ENCODE results near the gene TNFRSF18. TPM values are rescaled to one million over a fixed set of nuclear protein-coding genes. Genes with fewer than 3 reads are reported as not detected.

Gene TNFRSF18
- total and polyA plus RNA-seq, 10 of the 15 experiments (the other 5 are each of a cell fraction or from before 2014, with no cell fraction given), result 0.18 to 7.5 (median 1.5) TPM; not detected in 1

- in situ Hi-C loops (cut with MboI), result no loop called here
- WGBS (ENCODE audit: insufficient coverage, insufficient replicate concordance, low lambda C conversion rate, missing lambda C conversion rate), result 44% methylated on average over 23 of the region's 23 CpGs
- Histone ChIP-seq H4K20me1 (ENCODE audit: control insufficient read depth, insufficient read depth) (no peaks in the 10 kb centered on the region), H2AFZ (ENCODE audit: control insufficient read depth, low read depth, low read length) (no peak overlapping the region), H3K36me3 (ENCODE audit: control insufficient read depth in 2 of 2, insufficient read depth in 2 of 2, low read length in 1 of 2) (no peaks in the 10 kb centered on the region), H3K4me1 (ENCODE audit: control insufficient read depth, insufficient read depth, low read length) (peaks cover 8% of the 10 kb centered on the region; the same call in 1 of the 2 replicates), H3K27me3 (replicated peaks in 1 of 2; ENCODE audit: control insufficient read depth in 2 of 2, insufficient read depth in 2 of 2, low read length in 1 of 2) (peaks cover 0 to 3% of the 10 kb centered on the region in 2 experiments; a peak in 3 of 4 replicates), H3K79me2 (ENCODE audit: control insufficient read depth, insufficient read depth, low read length) (no peaks in the 10 kb centered on the region), H3K4me3 (no peak overlapping the region), H3K27ac (ENCODE audit: control insufficient read depth, insufficient read depth) (no peak overlapping the region), H3K9ac (ENCODE audit: control insufficient read depth, insufficient read depth, low read length) (no peak overlapping the region), H3K9me3 (replicated peaks; ENCODE audit: control insufficient read depth, insufficient read depth, low read length) (no peaks in the 10 kb centered on the region), H3K4me2 (ENCODE audit: control insufficient read depth, insufficient read depth) (no peak overlapping the region)
- DNase-seq (ENCODE audit: low read depth, low spot score), result no peak
- TF ChIP-seq, protein P1, sequence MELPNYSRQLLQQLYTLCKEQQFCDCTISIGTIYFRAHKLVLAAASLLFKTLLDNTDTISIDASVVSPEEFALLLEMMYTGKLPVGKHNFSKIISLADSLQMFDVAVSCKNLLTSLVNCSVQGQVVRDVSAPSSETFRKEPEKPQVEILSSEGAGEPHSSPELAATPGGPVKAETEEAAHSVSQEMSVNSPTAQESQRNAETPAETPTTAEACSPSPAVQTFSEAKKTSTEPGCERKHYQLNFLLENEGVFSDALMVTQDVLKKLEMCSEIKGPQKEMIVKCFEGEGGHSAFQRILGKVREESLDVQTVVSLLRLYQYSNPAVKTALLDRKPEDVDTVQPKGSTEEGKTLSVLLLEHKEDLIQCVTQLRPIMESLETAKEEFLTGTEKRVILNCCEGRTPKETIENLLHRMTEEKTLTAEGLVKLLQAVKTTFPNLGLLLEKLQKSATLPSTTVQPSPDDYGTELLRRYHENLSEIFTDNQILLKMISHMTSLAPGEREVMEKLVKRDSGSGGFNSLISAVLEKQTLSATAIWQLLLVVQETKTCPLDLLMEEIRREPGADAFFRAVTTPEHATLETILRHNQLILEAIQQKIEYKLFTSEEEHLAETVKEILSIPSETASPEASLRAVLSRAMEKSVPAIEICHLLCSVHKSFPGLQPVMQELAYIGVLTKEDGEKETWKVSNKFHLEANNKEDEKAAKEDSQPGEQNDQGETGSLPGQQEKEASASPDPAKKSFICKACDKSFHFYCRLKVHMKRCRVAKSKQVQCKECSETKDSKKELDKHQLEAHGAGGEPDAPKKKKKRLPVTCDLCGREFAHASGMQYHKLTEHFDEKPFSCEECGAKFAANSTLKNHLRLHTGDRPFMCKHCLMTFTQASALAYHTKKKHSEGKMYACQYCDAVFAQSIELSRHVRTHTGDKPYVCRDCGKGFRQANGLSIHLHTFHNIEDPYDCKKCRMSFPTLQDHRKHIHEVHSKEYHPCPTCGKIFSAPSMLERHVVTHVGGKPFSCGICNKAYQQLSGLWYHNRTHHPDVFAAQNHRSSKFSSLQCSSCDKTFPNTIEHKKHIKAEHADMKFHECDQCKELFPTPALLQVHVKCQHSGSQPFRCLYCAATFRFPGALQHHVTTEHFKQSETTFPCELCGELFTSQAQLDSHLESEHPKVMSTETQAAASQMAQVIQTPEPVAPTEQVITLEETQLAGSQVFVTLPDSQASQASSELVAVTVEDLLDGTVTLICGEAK (IDR thresholded peaks at IDR 0.05; ENCODE audit: borderline replicate concordance), result no peak
- TF ChIP-seq CHD2 (IDR thresholded peaks at IDR 0.05; ENCODE audit: borderline replicate concordance, low read depth, low read length), result no peak
- TF ChIP-seq KLF5 (IDR thresholded peaks at IDR 0.05; ENCODE audit: partially characterized antibody), result no peak
- TF ChIP-seq EED (IDR thresholded peaks at IDR 0.05; ENCODE audit: low read depth), result no peak
- no peak for TF ChIP-seq BHLHE40 (IDR thresholded peaks at IDR 0.05; ENCODE audit: borderline replicate concordance in 1 of 2, low read depth in 2 of 2, low read length in 1 of 2)
- ChIA-PET CTCF (no interaction called here), POLR2A (no interaction called here), RAD21 (ENCODE audit: unreplicated experiment) (no interaction called here), SMC1A (ENCODE audit: uncharacterized antibody, unreplicated experiment) (interaction anchor here (1.0 kb wide), 1 partner anchor 46 kb away, joined by 4 read pairs; no protein-coding TSS in a partner anchor)
- BruUV-seq (replicated peaks), result no TSS peak
- FAIRE-seq, result no peak
- intact Hi-C loops (cut with micrococcal nuclease; ENCODE audit: unreplicated experiment), result no loop called here
- no peak for ATAC-seq
These were observed 40.4 kb downstream of the TNFRSF18 start for GRCh38 chr1:1165900-1166421.
